Measurements from ENCODE around the gene UBTD2.
"Not testable (repeated sequence)": the region's sequence is repeated elsewhere in the genome, so short reads cannot be mapped to it uniquely, and the experiment has no call there.

Gene UBTD2

DNA sequence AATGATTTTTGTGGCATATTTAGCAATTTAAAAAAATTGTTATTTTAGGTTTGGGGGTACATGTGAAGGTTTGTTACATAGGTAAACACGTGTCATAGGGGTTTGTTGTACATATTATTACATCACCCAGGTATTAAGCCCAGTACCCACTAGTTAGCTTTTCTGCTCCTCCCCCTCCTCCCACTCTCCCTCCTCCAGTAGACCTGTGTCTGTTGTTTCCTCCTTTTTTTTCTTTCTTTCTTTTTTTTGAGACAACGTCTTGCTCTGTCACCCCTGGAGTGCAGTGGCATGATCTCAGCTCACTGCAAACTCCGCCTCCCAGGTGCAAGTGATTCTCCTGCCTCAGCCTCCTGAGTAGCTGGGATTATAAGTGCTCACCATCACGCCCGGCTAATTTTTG lies 8.3 kb upstream of the UBTD2 start:
- DNase-seq = not testable (repeated sequence)

- DNase-seq = no peak
Observed at GRCh38 chr5:172288465-172288864, 4.9 kb upstream of the UBTD2 start.

- not testable (repeated sequence) for DNase-seq
Observed at GRCh38 chr5:172287140-172287539, 3.6 kb upstream of the UBTD2 start.

DNA sequence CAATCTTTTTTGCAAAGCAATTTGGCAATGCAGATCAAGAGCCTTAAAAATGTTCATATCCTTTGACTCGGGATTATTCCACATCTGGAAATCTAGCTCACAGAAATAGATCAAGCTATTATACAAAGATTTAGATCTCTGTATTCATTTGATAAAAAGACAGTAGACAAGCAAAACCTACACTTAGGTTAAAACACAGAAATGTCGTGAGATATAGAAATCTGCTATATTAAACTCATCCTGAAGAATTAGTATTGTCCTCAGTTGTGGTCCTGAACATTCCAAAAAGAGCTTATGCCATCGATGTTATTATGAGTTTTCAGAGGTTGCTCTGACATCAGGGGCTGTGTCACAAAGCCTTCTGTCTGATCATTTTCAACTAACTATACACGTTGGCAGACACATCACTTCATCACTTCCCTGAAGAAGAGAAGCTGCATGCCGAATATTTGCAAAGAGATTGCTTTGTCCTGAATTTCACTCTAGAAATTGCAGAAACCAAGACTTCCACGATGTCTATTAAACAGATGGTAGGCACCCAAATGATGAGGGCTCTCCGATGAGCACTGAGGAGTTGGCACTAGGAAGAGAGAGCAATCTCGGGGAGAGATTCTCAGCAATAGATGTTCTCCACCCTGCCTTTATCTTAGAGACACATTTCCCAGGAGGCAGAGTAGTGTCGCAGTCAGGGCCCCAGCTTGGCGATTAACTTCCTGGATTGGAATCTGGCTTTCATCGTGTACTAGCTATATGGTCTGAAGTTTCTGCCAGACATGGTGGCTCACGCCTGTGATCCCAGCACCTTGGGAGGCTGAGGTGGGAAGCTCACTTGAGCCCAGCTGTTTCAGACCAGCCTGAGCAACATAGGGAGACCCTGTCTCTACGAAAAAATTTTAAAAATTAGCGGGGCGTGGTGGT lies 1.9 kb upstream of the UBTD2 start:
- DNase-seq = no peak

- DNase-seq = no peak
Observed at GRCh38 chr5:172284611-172284980, 1.0 kb upstream of the UBTD2 start.

GRCh38 chr5:172283862-172284610 lies 472 bp upstream of the UBTD2 start:
- DNase-seq = peak; percentile 36

DNA sequence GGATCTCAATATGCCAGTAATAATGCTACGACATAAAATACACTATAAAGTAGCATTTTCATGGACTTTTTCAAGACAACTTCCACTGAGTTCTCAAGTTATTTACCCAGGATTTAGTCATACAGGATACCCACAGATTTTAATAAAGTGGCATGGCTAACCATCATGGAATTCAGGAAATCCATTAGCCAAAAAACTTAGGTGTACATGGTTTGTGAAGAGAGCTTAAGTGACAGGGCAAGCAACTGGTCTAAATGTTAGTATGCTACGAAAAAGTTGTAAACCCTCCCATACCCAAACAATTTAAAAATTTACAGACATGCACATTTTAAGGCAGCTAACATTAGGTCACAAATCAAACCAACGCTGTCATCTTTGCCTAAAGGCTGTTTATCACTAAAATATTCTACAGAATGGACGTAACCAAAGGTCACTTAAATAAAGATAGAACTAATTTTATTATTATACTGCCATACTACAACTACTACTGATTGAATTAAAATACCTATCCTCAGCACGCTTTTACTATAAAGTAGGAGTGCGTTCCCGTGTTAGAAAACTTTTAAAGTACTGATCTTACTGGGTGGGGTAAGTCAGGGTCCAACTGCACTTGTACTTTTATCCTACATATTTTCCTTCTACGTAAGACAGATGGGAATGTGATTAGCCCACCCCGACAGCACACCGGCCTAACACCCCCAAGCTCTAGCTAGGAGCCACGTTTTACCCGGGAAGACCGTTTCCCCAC lies 1.1 kb downstream of the UBTD2 start:
- DNase-seq = no peak

DNA sequence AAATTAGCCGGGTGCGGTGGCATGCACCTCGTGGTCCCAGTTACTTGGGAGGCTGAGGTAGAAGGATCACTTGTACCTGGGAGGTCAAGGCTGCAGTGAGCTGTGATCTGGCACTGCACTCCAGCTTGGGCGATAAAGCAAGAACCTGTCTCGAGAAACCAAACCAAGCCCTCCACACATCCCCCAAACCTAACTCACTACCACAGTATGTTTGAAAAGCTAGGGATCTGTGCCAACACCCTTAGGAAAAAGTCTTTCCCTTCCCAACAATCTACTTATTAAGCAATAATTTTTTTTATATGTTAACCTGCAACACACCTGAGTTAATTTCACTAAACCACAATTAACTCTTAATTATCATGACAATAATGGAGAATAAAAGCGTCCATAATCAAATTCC lies 2.2 kb downstream of the UBTD2 start:
- DNase-seq = no peak

DNA sequence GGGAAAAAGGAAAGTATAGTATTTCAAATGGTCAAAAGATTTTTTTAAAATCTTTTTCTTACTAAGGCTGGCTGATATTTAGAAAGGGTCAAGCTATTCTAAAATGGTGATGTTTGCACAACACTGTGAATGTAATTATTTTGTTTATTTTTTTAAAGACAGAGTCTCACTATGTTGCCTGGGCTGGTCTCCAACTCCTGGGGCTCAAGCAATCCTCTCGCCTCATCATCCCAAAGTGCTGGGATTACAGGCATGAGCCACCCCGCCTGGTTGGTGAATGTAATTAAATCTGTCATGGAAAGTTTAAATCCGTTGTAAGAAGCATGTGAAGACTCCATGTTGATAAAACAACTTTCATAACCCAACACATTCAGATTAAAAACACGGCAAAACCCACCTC lies 2.6 kb downstream of the UBTD2 start:
- no peak for DNase-seq

DNA sequence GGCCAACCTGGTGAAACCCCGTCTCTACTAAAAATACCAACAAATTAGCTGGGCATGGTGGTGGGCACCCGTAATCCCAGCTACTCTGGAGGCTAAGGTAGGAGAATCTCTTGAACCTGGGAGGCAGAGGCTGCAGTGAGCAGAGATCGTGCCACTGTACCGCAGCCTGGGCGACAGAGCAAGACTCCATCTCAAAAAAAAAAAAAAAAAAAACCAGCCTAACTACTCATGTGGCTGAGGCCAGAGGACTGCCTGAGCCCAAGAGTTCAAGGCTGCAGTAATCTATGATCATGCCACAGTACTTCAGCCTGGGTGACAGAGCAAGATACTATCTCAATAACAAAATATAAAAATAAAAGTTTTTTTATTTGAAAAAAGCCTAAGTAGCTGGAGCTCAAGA lies 3.2 kb downstream of the UBTD2 start:
- no peak for DNase-seq

DNA sequence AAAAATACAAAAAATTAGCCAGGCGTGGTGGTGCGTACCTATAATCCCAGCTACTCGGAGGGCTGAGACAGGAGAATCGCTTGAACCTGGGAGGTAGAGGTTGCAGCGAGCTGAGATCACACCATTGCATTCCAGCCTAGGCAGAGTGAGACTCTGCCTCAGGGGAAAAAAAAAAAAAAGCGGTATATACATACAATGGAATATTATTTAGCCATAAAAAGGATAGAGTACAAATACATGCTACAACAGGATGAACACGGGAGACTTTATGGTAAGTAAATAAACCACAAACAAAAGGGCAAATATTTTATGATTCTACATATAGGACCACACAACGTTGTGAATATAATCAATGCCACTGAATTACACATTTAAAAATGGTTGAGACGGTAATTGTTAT lies 5.2 kb downstream of the UBTD2 start:
- no peak for DNase-seq

DNA sequence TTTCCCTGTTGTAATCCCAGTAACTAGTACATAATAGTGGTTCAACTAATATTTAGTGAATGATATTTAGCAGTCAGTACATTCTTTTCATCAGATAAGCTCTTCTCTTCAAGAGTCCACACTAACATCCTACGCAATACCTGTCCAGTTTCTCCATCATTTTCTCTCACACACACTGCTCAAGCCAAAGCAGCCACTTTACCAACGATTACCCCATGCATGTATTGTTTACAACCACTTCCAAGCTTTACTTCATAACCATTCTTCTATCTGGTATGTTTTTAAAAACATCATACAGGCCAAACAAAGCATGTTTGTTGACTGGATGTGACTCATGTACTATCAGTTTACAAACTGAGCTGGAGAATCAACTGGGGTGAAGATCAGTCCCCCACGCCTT lies 7.3 kb downstream of the UBTD2 start:
- no peak for DNase-seq

GRCh38 chr5:172274951-172275753 lies 8.4 kb downstream of the UBTD2 start:
- DNase-seq = no peak

DNA sequence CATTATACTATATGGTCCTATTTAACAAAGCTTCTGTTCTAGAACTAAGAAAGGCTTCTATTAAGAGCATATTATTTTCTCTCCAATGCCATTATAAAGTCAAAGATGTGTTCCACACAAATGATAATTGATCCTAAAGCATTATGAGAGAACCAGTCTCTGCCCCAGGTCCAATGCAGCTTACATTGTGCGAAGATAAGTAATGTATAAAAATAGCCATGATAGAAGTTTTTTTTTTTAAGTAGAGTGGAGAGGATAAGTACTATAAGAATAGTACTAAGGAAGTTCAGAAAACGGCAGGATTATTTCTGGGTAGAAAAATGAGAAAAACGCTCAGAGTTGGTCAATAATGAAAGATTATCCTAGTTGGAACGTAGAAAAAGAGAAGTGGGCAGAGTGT lies 15.6 kb downstream of the UBTD2 start:
- DNase-seq = no peak

DNA sequence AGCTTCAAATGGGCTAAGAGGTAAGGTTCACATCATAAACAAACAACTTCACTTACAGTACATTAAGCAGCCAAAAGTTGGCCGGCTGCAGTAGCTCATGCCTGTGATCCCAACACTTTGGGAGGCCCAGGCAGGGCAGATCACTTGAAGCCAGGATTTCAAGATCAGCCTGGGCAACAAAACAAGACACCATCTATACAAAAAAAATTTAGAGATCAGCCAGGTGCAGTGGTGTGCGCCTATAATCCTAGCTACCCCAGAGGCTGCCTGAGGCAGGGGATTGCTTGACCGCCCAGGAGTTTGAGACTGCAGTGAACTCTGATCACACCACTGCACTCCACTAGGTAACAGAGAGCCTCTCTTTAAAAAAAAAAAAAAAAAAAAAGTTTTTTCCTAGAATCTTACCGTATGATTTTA lies 16.9 kb downstream of the UBTD2 start:
- no peak for DNase-seq

DNA sequence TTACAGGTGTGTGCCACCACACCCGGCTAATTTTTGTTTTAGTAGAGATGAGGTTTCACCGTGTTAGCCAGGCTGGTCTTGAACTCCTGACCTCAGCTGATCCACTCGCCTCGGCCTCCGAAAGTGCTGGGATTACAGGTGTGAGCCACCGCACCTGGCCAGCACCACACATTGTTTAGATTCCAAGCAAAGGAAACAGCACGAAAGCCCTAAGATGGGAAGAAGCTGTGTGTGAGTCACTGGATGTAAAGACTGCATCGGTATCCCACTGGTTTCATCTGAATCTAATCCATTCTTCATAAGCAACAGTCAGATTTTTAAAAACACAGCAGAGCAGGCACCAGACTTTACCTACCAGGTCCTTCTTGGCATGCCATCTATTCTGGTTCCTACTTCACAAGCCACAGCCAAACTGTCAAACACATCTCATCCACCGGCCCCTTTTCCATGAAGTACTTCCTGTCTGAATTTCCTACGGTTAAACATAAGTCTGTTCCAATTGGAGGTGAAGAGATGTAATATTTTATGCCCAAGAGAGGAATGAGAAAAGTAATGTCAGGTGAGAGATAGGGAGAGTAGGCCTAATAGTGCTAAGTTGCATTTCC lies 17.4 kb downstream of the UBTD2 start:
- no peak for DNase-seq

GRCh38 chr5:172264815-172265395 lies 18.7 kb downstream of the UBTD2 start:
- no peak for DNase-seq

DNA sequence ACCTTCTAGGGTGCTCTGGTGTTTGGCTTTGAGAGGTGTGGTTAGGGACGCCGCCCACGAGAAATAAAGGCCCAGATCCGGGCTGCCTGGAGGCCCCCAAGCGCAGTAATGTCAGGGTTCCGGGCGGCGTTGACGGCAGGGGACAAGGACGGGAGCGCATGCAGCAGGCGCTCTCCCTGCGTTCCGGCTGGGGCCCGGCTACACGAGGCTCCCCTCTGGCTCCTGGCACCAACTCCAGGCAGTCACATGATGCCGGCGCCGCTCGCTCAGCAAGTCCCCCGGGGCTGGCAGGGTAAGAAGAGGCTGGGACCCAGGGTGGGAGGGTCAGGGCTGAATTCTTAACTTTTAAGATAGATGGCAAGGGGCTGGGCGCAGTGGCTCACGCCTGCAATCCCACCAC lies 28.1 kb downstream of the UBTD2 start:
- DNase-seq = no peak

DNA sequence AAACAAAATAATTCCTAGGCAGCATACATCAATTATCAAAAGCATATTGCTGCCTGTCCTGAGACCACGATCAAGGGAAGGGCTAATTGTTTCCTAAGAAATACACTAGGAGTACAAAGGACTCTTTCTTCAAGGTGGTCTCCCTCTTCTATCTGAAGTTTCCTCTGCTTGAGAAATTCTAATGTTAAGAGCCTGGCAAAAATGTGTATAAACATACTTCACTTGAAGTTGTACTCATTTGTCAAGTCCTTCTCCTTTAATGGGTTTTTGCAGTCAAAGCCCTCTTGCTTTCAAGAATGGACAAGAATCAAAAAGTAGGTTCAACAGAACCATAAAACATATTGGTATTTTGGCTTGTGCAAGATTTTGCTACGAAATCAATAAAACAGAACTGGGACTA lies 31.1 kb downstream of the UBTD2 start:
- no peak for DNase-seq

GRCh38 chr5:172251419-172251818 lies 32.1 kb downstream of the UBTD2 start:
- DNase-seq = no peak

DNA sequence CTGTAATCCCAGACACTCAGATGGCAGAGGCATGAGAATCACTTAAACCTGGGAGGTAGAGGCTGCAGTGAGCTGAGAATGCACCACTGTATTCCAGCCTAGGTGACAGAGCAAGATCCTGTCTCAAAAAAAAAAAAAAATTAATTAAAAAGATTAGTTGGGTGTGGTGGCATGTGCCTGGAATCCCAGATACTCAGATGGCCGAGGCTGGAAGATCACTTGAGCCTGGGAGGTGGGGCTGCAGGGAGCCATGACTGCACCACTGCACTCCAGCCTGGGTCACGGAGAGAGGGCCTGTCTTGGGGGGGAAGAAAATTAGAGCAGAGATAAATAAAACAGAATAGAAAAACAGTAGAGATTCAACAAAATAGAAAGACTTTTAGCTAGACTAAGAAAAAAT lies 34.9 kb downstream of the UBTD2 start:
- DNase-seq = no peak

GRCh38 chr5:172245703-172246125 lies 37.9 kb downstream of the UBTD2 start:
- DNase-seq = no peak

Data from NCI-H1694 treated with DMSO at 0.1 percent for 48 hours (cell line).